CD4-positive, alpha-beta T cell treated with Interleukin-2 at 100 ng/mL for 4 hours (primary cell): ENCODE measurements around the gene GNB2.
A peak's percentile ranks its signal among the peaks of the same experiment; 100 is the strongest.

ENCODE experiments used
- DNase-seq: peaks from one replicate; pipeline ENCODE4 v3.0.0-alpha.2; 2020; ENCODE audit warnings: low spot score

The GNB2 gene

GRCh38 chr7:100680576-100681271 is 7.2 kb downstream of the GNB2 start:
- DNase-seq: no peak

- DNase-seq: no peak
Measured at GRCh38 chr7:100681491-100682227, 8.1 kb downstream of the GNB2 start.

GRCh38 chr7:100682228-100682741 is 8.7 kb downstream of the GNB2 start:
- no peak for DNase-seq

- no peak for DNase-seq
Measured at GRCh38 chr7:100682991-100683658, 9.6 kb downstream of the GNB2 start.

- DNase-seq: no peak
Measured at GRCh38 chr7:100683659-100684533, 10.4 kb downstream of the GNB2 start.

GRCh38 chr7:100684534-100685042 is 11.0 kb downstream of the GNB2 start:
- no peak for DNase-seq

GRCh38 chr7:100685049-100685605 is 11.6 kb downstream of the GNB2 start:
- no peak for DNase-seq

- DNase-seq: no peak
Measured at GRCh38 chr7:100685631-100686145, 12.1 kb downstream of the GNB2 start.

- DNase-seq: no peak
Measured at GRCh38 chr7:100686201-100686821, 12.8 kb downstream of the GNB2 start.

- DNase-seq: no peak
Measured at GRCh38 chr7:100686822-100687211, 13.3 kb downstream of the GNB2 start.

- DNase-seq: no peak
Measured at GRCh38 chr7:100687261-100687660, 13.7 kb downstream of the GNB2 start.

- no peak for DNase-seq
Measured at GRCh38 chr7:100687751-100688300, 14.3 kb downstream of the GNB2 start.

GRCh38 chr7:100688326-100688860 is 14.9 kb downstream of the GNB2 start:
- no peak for DNase-seq

- no peak for DNase-seq
Measured at GRCh38 chr7:100689230-100690135, 15.9 kb downstream of the GNB2 start.

- peak; percentile 85 for DNase-seq
Measured at GRCh38 chr7:100691676-100692577, 18.4 kb downstream of the GNB2 start.

- DNase-seq: no peak
Measured at GRCh38 chr7:100692578-100692961, 19.0 kb downstream of the GNB2 start.

- no peak for DNase-seq
Measured at GRCh38 chr7:100693312-100694097, 20.0 kb downstream of the GNB2 start.
